ENCODE results near the gene SPATA9.

- TF ChIP-seq CTCF (IDR thresholded peaks at IDR 0.05) (no peak), POLR2AphosphoS5 (IDR thresholded peaks at IDR 0.05; ENCODE audit: low read depth, low read length) (no peak)
Observed at GRCh38 chr5:95701074-95701473, 18.3 kb upstream of the SPATA9 start.
